GM18907 (cell line): ENCODE results near the gene SOX8.

ENCODE experiments used
- ATAC-seq: cut with Tn5 transposase; IDR thresholded peaks from one replicate; pipeline ENCODE4 v1.9.1; 2021; ENCODE audit warnings: mild to moderate bottlenecking, moderate library complexity; ENCODE audit not compliant: unreplicated experiment

The SOX8 gene

GRCh38 chr16:986411-986810 lies 4.8 kb downstream of the SOX8 start:
- ATAC-seq, result no peak

DNA sequence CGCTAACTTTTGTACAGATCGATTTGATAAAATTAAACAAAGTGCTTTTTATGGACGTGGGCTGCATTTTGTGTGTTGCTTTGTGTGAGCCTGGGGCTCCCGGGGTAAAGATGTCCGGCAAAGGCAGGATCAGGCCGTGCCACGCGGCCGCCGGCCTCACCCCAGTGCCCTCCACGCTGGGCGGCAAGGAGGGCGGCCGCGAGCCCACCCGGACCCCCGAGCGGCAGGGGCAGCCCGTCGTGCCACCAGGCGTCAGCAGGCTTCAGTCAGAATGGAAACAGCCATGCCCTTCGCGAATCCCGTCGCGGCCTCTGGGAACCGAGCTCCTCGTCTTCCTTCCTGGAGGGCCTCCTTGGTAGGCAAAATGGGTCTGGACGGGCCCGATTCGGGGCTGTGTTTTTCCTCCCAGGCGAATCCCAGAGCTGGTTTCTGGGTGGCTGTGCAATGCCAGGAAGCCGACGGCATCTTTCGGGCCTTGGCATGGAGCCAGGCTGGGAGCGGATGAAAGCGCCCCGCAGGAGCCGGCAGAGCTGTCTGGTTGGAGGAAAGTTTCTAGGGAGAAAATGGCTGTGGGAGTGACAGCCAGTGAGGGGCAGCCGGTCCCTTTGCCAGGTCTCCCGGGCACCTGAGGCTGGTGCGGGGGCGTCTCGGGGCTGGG lies 5.5 kb downstream of the SOX8 start:
- ATAC-seq, result no peak

- no peak for ATAC-seq
These were observed 6.3 kb downstream of the SOX8 start for GRCh38 chr16:987906-988305.

DNA sequence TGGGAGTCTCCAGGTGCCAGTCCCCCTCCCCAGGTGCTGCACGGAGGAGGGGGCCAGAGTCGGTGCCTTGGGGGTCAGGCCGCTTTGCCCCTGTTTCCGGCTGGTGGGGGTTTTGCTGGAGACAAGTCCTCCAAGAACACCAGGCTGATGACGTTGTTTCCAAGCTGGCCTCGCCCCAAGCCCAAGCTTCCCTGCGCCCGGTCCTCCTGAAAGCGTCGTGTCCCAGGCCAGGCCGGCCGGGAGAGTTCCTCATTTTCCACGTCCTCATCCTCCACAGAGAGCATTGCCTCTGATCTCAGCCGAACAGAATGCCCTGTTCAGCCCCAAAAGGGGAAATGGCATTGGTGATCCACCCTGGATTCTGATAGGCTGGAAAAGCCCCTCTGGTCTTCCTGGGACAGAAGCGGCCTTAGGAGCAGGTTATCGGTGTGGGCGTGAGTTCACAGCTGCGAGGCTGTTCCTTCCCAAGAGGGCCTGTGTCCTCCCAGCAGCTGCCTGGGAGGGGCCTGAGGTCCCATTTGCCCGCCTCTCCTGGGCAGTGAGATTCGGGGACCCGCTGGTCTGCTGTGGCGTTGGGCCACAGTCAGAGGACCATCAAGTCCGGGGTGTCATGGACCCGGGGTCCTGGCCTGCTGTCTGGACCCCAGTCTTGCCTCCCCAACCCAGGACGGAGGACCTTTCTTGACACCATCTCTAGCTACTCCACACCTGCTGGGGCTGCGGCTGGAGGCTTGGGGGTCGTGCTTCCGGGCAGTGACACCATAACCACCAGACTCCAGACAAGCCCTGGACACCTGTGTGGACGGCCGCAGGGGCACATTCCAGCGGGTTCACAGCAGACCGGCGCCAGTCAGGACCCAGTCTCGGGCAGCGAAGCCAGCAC lies 7.1 kb downstream of the SOX8 start:
- no peak for ATAC-seq

DNA sequence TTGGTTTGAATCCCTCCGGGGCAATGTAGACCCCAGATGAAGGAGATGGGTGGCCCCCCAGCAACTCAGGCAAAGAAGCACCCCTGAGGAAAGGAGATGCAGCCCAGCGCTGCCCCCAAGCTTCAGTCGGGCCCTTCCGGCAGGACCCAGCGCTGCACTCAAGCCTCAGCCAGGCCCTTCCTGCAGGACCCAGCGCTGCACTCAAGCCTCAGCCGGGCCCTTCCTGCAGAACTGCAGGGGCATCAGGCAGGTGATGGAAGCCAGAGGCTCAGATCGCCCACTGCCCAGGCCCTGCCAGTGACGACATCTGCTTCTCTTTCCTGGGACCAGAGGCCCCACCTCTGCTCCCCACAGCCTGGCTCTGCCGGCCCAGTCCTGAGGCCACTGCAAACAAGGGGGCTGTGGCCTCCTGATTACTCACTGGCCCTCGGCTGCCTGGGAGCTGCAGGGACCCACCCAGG lies 7.8 kb downstream of the SOX8 start:
- ATAC-seq, result no peak

DNA sequence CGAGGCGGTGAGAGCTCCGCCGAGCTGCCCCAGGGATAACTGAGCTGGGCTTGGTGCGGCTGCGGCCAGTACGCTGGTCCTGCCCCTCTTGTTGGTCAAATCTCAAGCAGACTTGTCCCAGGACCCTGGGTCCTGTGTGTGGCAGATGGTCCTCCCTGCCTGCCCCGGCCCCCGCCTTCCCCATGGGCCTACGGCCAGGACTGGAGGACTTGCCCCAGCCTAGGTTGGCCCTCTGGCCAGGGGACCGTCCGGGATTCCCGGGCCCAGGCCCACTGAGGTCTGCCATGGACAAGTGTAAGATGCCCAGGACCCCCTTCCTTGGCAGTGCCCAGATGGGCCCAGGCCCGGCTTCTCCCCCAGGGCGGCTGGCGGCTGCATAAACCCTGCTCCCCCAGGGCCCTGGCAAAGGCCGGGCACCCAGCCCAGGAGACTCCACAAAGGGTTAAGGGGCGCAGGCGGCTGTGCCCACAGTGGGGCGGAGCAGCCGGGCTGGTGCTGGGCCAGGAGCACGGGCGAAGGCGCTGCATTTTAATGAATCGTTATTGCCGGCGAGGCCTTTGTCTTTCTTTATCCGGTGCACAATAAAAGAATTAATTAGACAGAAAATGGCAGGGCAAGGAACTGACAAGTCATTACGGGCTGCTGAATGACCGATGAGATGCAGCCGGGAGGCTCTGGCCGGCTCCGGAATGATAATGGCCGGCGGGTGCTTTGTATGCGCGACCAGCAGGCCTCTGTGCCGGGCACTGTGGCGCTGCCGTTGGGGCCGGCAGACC lies 9.1 kb downstream of the SOX8 start:
- ATAC-seq, result no peak

DNA sequence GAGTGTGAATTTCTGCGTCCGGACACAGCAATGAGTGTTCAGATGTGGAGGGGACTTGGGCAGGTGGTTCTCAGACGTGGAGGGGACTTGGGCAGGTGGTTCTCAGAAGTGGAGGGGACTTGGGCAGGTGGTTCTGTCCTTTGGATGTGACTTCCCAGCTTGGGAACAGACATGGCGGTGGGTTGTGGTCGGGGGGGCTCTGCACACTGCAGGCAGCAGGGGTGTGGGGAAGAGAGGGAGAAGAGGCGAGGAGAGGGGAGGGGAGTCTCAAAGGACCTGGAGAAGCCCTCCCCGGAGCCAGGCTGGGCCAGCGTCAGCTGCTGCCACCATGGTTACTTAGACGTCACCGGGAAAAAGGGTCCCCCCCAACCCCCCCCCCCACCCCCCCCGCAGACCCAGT lies 9.8 kb downstream of the SOX8 start:
- ATAC-seq, result no peak

- no peak for ATAC-seq
These were observed 10.2 kb downstream of the SOX8 start for GRCh38 chr16:991773-992172.

GRCh38 chr16:993731-994130 lies 12.2 kb downstream of the SOX8 start:
- ATAC-seq, result no peak

DNA sequence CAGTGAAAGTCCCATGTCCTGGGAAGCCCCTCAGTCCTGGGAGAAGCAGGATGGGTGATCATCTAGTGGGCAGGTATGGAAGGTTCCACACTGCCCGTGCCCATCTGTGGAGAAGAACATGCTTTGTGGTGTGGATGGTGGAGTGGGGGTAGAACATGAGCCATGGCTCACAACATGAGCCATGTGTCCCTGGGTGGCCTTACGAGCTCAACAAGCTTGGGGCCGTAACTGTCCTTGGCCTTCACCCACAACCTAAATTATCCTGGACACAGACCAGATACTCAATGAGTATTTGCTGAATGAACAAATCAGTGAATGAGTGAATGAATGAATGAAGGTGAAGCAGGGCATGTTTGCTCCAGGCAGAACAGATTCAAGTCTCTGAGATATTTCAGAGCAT lies 13.5 kb downstream of the SOX8 start:
- no peak for ATAC-seq

- no peak for ATAC-seq
These were observed 14.2 kb downstream of the SOX8 start for GRCh38 chr16:995783-996182.

DNA sequence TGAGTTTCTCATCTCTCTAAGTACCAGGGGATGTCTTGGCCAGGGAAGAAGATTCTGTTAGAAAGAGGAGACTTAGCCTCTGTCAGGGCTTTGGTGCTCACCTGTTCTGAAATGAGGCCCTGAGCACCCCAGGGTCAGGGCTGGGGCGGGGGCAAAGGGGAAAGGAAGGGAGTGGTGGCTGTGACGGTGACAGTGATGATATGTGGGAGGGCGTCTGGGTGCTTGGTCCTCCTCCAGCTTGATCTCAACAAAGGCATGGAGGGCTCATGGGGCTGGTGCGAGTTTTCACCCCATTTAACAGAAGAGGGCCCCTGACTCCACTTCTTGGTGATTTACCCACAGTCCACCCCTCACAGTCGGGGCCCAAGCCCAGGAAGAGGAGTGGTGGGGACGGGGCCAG lies 15.1 kb downstream of the SOX8 start:
- no peak for ATAC-seq

GRCh38 chr16:997440-998051 lies 16.0 kb downstream of the SOX8 start:
- no peak for ATAC-seq

GRCh38 chr16:998211-998610 lies 16.6 kb downstream of the SOX8 start:
- ATAC-seq, result no peak

DNA sequence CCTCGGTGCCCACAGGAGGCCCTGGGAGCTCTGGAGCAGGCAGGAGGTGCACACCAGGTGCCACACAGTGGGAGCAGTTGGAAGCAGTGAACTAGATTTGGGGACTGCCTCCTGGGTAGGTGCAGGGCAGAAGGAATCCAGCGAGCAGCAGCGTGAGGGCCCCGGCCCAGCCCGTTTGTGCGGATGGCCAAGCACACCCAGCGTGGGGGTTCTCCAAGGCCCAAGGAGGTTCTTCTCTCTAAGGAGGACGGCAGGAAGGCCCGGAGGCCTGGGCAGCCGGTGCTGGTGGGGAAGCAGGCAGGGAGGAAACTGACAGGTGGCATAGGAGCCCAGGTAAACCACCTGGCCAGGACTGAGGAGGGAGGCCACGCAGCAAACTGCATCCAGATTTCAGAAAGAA lies 17.0 kb downstream of the SOX8 start:
- no peak for ATAC-seq

GRCh38 chr16:999677-1000076 lies 18.1 kb downstream of the SOX8 start:
- no peak for ATAC-seq

DNA sequence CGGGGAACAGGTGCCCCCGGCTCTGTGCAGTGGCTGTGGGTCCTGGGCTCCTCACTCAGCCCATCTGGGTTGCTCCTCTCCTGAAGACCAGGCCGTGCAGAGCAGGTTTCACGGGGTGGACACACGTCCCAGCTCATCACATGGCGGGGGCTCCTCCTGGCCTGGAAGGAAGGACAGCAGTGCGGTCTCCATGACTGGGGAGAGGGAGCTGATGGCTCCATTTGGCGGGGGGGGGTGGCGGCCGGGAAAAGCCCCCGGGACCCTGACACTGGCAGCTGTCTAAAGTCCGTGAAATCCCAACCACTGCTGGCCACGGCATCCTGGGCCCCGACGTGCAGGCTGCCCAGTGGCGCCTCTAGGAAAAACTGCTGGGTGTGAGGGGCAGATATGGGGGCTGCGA lies 19.0 kb downstream of the SOX8 start:
- no peak for ATAC-seq

- ATAC-seq, result no peak
These were observed 19.5 kb downstream of the SOX8 start for GRCh38 chr16:1001096-1001495.

- no peak for ATAC-seq
These were observed 21.0 kb downstream of the SOX8 start for GRCh38 chr16:1002399-1003166.
